NCI-H2227 treated with DMSO at 0.1 percent for 48 hours (cell line): ENCODE data around the gene CUL4A.
A peak's percentile ranks its signal among the peaks of the same experiment; 100 is the strongest.

ENCODE experiments used
- DNase-seq: peaks from one replicate; lab custom pipeline; 2025; lab: John Stamatoyannopoulos, UW

Gene CUL4A

DNA sequence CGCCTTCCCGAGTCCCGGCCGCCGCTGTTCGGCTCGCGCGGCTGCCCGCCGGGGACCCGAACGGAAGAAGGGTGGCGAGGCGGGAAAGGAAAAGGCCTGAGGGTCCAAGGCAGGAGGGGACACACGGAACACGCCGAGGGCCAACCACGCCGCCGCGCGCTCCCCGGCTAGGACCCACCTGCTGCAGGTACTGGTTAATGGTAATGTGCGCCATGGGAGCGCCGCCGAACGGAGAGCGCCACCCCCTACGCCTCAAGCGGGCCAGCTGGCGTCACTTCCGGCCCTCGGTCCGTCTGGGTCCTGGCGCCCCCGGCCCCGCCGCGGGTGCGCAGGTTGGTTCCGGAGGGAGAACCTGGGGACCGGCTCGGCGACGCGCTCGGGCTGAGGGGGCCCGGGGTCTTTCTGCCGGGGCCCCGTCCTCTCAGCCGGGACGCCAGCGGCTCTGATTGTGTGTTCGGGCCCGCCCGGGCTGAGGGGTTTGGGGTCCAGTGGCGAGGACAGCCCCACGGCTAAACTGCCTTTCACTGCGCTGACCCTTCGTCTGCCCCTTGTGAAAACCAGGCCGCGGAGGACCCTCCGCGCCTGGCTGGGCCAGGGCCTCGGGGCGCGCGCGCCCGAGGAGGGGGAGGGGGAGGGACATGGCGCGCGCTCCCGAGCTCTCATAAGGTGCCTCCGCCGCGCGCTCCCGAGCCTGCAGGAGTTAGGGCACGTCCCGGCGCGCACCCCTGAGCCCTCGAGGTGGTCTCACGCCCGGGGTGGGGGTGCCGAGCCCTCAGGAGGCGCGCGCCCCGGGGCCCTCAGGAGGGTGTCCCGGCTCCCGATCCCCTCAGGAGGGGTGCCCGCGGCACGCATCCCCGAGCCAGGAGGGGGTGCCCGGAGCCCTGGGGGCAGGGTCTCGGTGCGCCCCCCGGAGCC lies 735 bp upstream of the CUL4A start, which contains the start of gene PCID2:
TSS of gene PCID2 (minus strand) at position 249 of the 915 bp plus-strand sequence. CDS start at position 214, 35 bp downstream.
- DNase-seq: peak; percentile 78

DNA sequence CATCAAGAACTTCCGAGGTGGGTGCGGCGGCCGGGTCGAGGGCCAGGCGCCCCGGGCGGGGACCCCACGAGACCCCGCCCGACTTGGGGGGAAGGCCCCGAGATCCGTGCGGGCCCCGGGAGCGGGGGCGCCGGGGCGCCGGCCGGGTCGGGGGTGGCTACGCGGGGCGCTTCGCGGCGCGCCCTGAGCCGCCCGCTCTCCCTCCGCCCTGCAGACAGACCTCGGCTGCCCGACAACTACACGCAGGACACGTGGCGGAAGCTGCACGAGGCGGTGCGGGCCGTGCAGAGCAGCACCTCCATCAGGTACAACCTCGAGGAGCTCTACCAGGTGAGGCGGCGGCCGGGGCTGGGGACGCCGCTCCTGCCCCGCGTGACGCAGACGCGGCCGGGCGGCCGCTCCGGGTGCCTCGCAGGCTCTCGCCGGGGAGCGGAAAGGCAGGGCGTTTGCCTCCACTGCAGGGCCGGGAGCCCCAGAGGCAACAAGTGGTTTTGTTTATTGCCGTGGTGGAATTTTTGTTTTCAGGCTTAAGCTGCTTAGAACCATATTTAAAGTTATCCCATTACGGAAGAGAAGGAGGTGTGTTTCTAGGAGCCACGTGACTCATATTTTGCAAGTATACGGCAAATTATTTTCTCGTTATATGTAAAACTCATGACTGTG lies 477 bp downstream of the CUL4A start:
- peak; percentile 25 for DNase-seq

DNA sequence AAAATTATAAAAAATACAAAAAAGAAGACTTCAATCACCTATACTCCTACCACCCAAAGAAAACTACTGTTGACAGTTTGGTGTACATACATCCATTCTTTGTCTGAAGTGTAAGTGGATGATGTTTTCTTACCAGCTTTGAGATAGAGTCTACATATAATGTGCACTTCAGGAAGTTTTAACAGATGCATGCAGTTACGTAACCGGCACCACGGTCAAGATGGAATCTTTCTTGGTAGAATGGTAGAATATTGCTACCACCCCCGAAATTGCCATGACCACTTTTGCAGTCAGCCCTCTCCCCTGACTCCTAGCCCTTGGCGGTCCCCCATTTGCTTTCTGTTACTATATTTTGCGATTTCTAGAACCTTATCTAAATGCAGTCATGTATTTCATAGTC lies 1.4 kb downstream of the CUL4A start:
- DNase-seq: no peak

DNA sequence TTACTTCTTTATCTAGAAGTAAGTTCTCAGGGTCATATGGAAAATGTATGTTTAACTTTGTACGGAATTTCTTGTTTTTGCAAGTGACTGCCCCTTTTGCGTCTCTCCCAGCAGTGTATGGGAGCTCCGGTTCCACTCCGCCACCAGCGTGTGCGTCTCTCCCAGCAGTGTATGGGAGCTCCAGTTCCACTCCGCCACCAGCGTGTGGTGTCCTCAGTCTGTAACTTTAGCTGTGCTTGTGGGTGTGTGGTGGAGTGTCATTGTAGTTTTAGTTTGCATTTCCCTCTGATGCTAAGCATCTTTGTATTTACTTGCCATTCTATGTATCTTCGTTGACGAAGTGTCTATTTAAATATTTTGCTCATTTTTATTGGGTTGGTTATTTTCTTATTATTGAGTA lies 2.4 kb downstream of the CUL4A start:
- no peak for DNase-seq

DNA sequence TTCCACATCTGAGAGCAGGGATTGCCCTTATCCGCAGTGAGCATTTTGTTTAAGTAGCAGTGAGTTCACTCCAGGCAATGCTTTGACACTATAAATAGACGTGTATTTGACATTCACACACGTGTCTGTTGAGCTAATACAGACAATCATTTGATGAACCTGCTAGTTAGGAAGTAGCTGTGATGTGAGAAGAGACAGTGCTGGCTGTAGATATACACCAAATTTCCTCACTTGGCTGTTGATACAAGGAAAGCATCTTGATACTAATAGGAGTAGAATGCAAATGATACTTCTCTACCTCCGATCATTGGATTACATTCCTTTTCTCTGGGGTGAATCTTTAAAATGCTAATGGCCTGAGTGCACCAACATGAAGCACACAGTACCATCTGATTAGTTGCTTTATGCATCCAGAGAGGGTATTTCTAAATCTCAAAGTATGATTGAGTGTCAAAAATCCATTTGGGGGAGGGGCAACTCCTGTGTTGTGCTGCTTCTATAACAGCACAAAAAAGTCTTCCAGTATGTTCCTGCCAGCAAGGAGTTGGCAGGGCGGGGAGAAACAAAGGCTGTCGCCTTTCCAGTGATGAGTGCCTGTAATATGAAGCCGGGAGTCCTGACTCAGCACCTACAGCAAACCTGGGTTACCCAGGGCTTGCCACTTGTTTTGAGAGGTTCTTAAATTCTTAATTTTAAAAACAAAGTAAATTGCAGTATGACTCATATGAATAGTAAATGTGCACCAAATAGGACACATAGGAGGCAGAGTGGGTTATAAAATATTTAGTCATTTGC lies 7.0 kb downstream of the CUL4A start:
- DNase-seq: peak; percentile 2

DNA sequence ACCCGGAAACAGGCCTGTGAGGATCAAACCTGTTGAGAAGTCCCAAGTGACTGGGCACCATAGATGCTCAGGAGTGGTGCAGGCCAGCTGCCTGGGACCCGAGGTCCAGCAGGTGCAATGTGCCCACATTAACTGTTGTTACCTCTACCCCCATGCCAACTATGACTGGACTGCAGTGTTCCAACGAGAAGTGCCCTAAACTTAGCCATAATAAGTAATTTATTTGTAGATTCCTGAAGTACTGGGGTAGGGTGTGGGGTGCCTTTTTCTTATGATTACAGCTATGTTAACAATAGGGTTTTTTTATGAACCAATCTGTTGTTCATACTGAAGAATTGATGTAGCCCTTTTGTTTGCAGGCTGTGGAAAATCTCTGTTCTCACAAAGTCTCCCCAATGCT lies 9.2 kb downstream of the CUL4A start:
- no peak for DNase-seq

DNA sequence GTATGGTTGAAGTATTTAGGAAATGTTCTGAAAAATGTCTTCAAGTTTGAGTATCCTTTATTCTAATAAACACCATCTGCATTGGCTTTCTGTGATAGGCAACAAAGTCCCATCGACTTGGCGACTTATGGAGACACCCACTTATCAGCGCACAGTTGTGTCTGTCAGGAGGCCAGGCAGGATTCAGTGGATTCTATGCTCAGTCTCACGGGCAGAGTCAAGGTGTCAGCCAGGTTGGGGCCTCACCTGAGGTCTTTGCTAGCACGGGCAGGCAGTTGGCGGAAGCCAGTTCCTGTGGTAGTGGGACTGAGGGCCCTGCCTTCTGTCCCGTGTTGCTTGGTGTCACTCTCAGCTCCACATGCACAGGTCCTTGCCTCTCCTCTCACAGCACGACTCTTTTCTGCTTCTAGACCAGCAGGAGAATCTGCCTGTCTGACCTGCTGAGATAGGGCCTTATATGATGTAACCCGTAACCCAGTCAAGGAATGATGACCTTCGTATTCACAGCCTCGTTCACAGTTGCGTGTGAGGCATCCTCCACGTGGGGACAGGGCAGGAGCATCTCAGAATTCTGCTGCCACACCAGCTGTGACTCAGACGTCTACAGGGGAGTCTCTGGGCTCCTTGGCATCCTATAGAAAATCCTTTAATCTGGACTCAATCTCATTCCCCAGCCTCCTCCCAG lies 10.0 kb downstream of the CUL4A start:
- DNase-seq: no peak

DNA sequence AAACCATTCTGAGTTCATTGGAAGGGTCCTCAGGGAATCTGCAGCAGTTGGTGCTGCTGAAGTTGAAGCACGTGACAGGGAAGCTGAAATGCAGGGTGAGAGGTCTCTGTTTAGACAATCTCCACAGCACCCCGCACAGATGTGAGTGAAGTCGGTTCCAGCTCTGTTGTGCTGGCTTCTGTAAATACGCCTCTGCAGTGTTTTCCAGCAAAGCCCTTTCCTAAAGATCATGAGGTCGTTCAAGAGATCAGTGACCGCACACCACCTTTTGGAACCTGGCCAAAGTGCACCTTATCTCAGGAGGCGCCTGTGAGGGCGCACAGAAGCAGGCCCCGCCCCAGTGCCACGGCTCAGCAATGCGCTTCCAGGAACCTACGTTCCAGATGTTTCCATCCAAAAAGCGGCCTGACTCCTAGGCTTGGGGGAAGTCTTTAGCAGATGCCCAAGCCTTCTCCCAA lies 10.8 kb downstream of the CUL4A start:
- no peak for DNase-seq

DNA sequence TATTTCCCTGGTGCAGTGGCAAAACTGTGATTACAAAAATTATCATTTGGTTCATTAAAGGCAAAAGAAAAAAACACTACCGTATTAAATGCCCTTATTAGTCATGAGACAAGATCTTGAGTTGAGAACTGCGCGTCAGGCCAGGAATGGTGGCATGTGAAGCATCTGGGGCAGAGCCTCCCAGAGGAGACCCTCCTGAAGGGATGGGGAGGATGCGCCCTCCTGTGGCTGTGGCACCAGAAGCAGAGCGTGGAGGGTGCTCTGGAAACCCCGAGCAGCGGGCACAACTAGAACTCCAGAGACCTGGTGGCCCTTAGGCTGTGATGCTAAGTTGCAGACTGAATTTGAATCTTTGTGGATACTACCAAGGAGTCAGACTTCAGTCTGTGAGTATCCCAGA lies 11.5 kb downstream of the CUL4A start:
- no peak for DNase-seq

DNA sequence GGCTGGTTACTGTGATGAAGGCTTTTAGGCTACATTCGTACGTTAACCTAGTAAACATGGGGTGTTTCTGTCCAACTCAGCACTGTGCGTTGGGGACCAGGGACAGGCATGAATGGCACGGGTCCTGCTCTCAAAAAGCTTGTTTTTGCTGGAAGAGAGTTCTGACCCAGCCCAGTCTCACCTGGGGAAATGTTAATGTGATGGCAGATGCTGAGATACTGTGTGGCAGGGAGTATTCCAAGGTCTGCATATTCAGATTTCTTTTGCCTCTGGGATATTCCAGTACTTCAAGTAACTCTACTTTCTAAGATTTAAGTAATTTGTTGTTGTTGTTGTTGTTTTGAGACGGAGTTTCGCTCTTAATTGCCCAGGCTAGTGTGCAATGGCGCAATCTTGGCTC lies 13.7 kb downstream of the CUL4A start:
- DNase-seq: no peak

DNA sequence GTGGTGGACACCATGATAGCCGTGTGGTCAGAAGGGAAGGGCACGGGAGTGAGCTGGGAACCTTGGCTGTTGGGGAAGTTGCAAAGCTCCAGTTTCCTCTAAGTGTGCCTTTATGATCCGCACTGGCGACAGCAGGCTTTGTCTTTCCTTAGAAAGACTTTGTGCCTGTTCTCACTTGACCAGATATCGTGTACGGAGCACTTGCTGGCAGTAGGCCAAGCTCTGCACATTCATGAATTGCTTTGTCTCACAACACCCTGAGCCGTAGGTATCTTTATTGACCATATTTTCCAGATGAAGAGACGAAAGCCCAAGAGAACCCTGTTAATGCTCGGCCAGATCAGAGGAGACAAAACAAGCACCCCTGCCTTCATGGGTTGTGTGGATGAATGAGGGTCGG lies 15.1 kb downstream of the CUL4A start:
- DNase-seq: no peak

DNA sequence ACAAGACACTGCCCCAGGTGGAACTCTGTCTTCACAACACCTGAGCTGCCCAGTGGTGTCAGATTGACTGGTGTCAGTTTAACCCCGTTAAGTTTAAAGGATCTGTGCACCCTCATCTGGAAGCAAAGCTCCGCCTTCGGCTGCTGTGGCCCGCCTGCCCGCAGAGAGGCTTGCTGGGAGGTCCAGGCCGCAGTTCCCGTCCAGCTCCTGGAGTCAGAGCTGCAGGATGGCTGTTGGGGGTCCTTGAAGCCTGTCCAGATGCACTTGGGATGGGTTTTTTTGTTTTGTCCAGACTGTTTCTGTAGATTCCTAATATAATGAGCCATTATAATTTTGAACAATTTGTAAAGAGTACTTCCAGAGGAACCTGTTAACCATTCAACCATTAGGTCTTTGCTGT lies 16.1 kb downstream of the CUL4A start:
- no peak for DNase-seq

DNA sequence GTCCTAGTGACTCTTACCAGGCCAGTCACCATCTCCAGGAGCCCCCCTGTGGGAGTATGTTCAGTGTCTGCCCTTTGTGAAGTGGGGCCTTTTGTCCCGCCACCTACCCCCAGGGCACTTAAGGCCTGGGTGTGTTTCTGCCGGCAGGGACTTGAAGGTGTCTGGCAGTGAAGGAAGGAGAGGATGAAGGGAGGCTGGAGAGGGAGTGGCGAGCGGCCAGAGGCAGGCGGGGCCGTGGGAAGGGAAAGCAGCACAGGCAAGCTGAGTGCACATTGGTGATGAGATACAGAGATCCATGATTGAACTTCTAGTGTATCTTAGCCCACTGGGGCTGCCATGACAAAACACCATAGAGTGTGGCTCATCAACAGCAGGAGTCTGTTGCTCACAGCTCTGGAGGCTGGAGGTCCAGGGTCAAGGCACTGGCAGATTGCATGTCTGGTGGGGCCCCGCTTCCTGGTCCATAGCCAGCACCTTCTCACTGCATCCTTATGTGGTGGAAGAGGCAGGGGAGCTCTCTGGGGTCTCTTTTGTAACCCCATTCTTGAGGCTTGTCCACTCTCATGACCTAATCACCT lies 17.5 kb downstream of the CUL4A start:
- no peak for DNase-seq

DNA sequence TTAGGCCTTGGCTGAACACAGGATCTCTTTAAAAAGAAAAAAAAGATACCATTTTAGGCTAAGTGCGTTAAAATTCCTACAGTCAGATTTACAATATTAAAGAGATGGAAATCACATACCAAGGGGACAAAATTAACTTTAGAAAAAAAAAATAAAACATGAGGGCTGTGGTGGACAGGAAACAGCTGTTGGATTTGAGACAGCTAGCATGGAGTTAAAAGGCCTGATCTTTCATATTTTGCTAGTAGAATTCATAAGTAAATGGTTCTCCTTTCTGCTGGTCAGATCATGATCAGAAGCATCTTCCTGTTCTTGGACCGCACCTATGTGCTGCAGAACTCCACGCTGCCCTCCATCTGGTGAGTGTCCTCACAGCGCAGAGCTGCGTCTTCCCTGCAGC lies 19.7 kb downstream of the CUL4A start:
- no peak for DNase-seq

DNA sequence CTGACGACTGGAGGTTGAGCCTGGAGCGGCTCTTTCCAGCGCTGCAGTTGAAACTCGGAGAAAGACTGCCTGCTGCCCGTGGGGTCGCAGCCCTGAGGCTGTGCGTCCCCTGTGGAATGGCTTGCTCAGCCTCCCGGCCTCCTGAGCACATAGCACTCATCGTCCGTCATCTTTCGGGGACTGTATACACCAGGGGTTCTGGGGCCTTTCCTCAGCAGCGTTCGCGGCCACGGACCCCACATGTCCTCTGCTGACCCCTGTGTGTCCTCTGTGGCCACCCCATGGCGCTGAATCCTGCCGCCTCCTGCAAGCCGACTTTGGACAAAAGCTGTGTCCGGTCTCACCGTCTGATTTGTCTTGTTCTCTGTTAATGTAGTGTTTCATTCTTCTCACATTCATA lies 20.4 kb downstream of the CUL4A start:
- DNase-seq: no peak

DNA sequence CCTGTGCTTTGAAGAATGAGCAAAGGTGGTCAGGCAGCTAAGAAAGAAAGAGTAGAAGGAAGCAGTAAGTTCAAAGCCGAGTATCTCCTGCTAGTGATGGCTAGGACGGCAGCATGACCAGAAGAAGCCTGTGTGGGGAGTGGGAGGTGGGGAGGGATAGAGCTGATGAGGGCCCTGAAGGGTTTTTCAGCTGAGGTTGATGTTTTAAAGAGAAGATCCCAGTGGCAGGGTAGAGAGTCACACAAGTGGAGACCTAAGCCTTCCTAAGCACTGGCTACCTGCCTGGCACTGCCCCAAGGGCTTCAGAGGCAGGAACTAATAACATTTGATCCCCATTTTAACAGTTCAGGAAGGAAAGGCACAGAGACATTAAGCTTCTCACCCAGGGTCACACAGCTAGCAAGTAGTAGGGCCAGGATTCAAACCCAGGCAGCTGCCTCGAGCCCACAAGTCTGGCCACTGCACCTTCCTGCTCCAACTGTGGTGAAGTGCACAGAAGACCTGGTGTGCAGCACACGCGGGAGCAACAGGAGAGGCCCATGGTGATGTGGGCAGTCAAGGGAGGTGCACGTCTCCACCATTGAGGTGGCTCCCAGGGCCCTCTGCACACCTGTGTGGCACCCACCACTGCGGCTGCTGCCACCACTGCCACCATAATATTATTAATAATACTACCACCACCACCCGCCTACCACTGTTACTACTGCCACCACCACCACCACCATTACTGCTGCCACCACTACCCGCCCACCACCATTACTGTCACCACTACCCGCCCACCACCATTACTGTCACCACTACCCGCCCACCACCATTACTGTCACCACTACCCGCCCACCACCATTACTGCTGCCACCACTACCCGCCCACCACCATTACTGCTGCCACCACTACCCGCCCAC lies 22.1 kb downstream of the CUL4A start:
- no peak for DNase-seq

DNA sequence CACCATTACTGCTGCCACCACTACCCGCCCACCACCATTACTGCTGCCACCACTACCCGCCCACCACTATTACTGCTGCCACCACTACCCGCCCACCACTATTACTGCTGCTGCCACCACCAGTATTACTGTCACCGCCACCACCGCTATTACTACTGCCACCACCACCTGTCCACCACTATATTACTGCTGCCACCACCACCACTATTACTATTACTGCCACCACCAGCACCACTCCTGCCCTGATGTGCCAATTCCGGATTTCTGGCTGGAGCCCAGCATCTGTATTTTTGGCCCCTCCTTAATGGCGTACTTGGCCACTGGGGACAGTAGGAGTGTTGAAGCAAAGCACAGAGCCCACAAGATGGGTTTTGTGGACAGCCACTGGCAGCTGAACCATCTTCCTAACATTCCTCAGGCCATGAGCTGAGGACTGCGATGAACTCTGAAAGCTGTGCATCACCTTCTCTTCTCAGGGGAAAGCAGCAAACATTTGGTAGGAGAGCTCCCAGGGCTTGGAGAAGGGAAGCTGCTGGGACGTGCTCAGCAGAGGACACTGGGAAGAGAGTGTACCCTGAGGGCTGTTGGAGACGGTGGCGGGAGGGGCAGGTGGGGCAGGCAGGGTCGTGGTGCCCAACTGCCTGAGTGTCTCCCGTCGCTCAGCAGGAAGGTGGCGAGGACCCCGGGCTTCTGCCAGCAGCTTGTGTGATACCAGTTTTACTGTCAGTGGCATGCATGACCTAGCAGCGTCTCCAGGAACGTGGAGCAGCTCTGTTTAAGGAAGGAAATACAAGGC lies 23.0 kb downstream of the CUL4A start:
- no peak for DNase-seq

DNA sequence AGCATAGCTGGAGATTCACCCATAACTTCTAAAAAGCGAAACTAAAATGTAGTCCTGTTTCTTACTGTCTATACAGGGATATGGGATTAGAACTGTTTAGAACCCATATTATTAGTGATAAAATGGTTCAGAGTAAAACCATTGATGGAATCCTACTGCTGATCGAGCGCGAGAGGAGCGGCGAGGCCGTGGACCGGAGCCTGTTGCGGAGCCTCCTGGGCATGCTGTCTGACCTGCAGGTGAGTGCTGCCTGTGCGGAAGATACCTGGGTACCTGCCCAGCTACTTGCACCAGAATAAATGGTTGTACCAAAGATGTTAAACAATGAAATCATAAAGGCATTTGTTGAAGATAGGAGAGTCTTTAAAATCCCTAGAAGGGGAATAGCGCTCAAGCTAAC lies 23.7 kb downstream of the CUL4A start:
- no peak for DNase-seq

DNA sequence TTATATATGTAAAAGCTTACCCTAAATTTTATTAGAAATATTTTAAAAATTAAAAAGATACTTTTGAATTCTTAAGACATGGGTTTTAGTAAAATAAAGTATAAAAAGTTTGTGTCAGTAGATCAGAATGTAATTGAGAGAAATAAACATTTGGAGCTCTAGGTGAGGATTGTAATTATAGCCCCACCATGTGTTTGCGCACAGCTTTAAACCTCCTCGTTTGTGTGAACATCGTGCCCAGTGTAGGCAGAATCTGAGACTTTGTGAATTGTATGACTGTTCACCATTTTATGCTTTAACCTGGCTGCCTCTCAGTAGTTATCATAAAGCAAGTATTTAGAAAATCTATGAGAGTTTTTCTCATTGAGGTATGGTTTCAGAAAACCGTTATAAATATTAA lies 29.1 kb downstream of the CUL4A start:
- no peak for DNase-seq

DNA sequence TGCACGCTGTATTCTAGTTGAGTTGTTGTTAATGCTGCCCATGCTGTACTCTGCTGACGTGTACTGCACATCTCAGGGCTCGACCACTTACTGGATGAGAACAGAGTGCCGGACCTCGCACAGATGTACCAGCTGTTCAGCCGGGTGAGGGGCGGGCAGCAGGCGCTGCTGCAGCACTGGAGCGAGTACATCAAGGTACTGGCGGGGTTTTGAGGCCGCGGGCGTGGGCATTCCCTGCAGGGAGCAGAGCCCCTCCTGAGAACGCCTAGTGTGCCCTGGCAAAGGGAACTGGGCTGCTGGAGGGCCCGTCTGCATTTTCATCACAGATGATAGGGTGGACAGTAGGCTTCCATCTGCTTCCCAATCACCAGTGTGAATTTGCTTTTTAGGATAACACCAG lies 29.9 kb downstream of the CUL4A start:
- no peak for DNase-seq
